GOT3 (cell line): ENCODE measurements around the gene OR4B1.
"Not testable (repeated sequence)": the region's sequence is repeated elsewhere in the genome, so short reads cannot be mapped to it uniquely, and the experiment has no call there.

Experiments used
- DNase-seq: peaks from one replicate; lab custom pipeline; 2025; ENCODE audit warnings: mixed read lengths; lab: John Stamatoyannopoulos, UW

The OR4B1 gene, protein sequence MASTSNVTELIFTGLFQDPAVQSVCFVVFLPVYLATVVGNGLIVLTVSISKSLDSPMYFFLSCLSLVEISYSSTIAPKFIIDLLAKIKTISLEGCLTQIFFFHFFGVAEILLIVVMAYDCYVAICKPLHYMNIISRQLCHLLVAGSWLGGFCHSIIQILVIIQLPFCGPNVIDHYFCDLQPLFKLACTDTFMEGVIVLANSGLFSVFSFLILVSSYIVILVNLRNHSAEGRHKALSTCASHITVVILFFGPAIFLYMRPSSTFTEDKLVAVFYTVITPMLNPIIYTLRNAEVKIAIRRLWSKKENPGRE

GRCh38 chr11:48216510-48216909 lies at the start of gene OR4B1:
Gene OR4B1, plus strand, starts transcription at chr11:48216810. Its CDS starts 0 bp downstream, at chr11:48216810.
- no peak for DNase-seq

DNA sequence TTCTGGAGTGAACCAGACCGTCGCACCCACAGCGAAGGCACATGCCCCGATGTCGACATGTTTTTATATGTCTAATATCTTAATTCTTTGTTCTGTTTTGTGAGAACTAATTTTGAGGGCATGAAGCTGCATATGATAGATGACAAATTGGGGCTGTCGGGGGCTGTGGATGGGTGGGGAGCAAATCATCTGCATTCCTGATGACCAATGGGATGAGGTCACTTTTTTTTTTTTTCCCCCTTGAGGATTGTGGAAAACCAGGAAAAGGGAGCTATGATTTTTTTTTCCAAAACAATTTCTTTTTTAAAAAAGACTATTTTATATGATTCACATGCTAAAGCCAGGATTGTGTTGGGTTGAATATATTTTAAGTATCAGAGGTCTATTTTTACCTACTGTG lies 49.2 kb upstream of the OR4B1 start:
- DNase-seq, result no peak

DNA sequence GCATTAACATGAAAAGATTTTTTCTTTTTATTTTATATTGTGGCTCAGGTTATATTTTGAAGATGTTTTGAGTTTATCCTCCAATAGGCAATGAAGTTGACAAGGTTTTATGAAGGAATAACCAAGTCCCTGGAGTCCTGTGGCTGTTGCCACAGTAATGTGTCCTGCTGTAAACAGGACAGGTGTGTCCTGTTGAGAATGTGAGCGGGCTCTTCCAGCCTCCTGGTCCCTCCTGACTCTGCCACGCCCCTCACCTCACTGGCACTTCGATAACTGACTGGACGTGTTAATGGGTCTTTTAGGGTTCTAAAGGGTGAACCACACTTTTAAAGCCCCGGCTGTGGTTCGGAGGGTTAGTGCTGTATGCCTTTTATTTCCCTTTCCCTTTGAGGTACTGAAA lies 47.8 kb upstream of the OR4B1 start:
- no peak for DNase-seq

- no peak for DNase-seq
These were observed 47.4 kb upstream of the OR4B1 start for GRCh38 chr11:48169259-48169658.

DNA sequence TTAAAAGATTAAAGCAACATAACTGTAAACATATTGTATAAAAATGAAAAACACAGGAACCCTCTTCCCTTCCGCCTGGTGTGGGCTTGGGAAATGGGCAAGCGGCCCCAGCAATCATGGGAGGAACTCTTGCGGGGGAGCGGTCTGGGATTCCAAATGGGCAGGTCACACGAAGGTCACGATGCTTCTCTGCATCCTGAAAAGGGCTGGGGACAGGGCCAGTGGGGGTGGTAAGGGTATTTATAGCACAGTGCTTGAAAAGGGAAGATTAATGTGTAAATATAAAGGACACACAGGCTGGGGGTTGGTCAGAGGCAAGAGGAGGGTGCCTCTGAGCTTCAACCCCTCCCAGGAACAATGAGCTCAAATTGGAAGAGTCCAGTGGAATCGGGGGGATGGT lies 46.9 kb upstream of the OR4B1 start:
- DNase-seq, result no peak

GRCh38 chr11:48170241-48171233 lies 46.1 kb upstream of the OR4B1 start:
- no peak for DNase-seq

DNA sequence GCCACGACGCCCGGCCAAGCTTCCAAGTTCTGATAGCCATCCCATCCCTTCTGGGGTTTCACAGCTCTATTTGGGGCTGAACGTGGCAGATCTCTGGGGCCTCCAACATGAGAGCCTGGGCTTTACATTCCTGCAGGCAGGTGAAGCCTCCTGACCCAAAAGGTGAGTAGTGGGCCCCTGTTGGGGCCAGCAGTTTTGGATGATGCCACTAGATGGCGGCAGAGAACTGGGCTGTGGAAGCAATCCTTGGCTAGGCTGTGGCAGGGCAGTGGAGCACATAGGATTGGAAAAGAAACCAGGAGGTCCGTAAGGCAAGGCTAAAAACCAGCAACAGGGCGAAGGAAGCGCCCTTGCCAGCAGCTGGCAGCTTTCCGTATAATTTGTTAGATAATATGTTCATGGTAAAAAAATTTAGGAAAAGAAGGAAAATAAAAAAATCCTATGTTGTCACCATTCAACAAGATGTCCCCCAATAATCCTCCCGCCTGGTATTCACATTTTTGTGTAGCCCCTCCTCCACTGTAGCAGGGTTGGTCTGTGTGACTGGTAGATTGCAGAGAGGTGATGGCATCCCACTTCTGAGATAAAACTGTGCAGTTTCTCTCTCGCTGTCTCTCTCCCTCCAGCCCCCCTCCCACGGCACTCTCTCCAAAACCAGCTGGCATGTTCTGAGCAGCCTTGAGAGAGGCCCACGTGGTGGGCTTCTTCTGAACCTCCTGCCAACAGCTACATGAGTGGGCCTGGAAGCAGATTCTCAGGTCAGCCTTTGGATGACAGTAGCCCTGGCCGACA lies 43.6 kb upstream of the OR4B1 start:
- no peak for DNase-seq

DNA sequence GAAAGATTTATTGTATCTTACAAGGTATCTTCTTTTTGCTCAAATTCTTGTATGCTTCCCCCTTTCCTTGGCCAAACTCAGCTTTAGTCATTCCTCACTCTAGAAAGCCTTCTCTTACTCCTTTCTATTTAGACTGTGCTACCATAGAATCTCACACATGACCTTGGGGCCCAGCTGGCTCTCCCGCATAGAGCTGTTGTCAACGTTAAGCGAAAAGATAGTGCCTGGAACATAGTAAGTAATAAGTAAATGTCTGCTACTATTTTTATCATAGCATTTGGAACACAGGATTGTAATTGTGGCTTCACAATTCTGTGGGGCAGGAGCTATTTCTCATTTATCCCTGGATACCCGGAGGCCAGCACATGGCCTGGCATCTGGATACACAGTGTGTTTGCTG lies 38.9 kb upstream of the OR4B1 start:
- no peak for DNase-seq

DNA sequence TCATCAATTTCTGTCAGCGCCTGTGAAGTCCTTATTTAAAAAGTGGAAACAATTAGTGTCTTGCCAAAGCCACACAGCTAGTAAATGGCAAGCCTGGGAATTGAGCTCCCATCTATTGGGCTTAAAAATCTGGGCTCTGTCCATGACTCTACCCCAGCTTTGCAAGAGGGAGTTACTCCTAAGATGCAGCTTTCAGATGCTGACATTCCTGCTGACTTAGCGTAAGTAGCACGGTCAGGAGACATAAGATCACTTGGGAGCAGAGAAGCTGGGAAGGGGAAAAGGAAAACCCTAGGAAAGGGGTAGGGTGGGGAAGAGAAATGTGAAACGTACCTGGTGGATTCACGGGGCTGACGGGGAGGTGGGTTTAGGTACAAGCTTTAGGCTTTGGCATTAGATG lies 36.0 kb upstream of the OR4B1 start:
- no peak for DNase-seq

GRCh38 chr11:48182860-48183526 lies 33.6 kb upstream of the OR4B1 start:
- no peak for DNase-seq

- DNase-seq, result no peak
These were observed 32.2 kb upstream of the OR4B1 start for GRCh38 chr11:48184452-48184851.

- DNase-seq, result not testable (repeated sequence)
These were observed 25.5 kb upstream of the OR4B1 start for GRCh38 chr11:48190906-48191654.

DNA sequence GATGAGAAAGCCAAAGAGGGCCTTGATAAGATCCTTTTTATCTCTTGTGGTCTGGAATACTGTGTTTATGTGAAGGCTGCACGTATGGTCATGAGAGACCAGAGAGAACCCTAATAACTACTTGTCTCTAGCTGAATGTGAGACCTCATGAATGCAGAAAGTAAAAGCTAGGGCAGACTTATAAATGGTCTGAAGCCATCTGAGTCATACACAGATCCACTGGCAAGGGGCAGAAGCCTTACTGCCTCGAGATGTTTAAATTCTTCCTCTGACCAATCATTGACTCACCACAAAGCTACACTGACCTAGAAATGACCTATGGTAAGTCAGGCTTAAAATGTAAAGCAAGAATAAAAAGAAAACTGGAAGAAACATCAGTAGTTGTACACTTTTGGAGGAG lies 22.7 kb upstream of the OR4B1 start:
- DNase-seq, result no peak

DNA sequence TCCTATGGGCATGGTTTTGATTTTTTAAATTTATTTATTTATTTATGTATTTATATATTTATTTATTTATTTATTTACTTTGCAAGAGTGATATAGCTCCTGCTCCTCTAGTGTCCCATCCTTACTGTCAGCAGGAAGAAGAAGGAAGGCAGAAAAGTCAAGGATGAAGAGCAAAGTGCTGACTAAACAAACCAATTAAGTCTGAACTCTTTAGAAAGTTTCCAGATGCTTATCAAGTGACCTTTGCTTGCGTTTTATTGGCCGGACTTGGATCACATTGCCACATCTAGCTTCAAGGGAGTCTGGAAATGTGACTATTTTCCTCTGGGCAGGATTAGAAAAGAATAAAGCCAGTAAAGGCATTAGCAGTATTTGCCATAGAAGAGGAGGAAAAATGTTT lies 8.7 kb upstream of the OR4B1 start:
- no peak for DNase-seq

- DNase-seq, result no peak
These were observed 6.6 kb upstream of the OR4B1 start for GRCh38 chr11:48210052-48210451.

DNA sequence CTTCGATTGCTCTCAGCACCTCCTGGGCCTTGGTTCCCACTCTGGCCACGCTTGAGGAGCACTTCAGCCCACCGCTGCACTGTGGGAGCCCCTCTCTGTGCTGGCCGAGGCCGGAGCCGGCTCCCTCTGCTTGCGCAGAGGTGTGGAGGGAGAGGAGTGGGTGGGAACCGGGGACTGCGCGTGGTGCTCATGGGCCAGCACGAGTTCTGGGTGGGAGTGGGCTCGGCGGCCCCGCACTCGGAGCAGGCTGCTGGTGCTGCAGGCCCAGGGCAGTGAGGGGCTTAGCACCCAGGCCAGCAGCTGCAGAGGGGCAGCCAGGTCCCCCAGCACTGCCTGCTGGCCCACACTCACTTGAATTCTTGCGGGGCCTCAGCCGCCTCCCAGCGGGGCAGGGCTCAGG lies 12.2 kb downstream of the OR4B1 start:
- DNase-seq, result no peak

DNA sequence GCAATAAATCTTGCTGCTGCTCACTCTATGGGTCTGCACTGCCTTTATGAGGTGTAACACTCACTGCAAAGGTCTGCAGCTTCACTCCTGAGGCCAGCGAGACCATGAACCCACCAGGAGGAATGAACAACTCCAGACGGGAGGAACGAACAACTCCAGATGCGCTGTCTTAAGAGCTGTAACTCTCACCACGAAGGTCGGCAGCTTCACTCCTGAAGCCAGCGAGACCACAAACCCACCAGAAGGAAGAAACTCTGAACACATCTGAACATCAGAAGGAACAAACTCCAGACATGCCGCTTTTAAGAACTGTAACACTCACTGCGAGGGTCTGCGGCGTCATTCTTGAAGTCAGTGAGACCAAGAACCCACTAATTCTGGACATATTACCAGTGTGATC lies 13.4 kb downstream of the OR4B1 start:
- not testable (repeated sequence) for DNase-seq

DNA sequence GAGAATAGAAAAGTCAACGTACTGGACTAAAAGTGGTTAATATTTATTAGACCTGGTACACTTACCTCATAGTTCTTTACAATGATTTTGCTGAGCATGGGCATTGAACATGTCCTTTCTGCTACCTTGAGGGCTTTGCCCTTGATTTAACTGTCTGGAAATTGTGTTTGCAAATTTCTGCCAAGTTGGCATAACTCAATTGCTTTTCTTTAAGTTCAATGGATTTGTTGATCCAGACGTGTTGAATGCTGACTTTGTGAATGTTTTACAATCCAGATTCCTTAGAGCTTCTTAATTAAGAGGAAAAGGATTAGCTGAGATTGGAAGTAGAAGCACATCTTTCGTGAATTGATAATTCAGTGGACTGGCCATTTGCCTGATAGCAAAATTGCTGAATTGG lies 21.1 kb downstream of the OR4B1 start:
- DNase-seq, result no peak

DNA sequence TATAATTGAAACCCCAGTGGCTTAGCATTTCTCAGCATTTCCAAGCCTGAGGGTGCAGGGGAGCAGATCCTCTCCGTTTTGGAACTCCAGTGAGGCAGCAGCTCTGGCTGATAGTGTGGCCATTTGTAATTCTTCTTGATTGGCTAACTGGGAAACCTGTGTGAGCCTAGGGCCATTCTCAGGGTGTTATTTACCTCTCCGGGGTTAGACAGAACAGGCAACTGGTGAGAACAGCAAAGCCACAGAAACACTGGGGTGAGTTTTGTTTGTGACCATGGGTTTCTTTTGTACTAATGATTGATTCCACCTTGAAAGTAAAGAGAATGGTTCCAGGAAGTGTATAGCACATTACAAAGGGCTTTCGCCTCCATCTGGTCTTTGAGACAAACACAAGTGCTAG lies 25.9 kb downstream of the OR4B1 start:
- DNase-seq, result no peak

GRCh38 chr11:48244804-48245203 lies 28.2 kb downstream of the OR4B1 start, which contains the start of gene OR4X2:
Gene OR4X2, plus strand, starts transcription at chr11:48245104. Its CDS starts 0 bp downstream, at chr11:48245104.
- no peak for DNase-seq

- DNase-seq, result no peak
These were observed 32.3 kb downstream of the OR4B1 start for GRCh38 chr11:48248902-48249301.
